GM13977 (cell line): ENCODE data around the gene SLC2A5.

Experiments
- DNase-seq: peaks from one replicate; pipeline ENCODE4 v3.0.0; 2012; ENCODE audit warnings: low spot score
- CTCF ChIP-seq: IDR thresholded peaks from 2 replicates; pipeline ENCODE4 v1.5.1; 2012; ENCODE audit warnings: mild to moderate bottlenecking, control low read depth; ENCODE audit not compliant: insufficient read depth; ENCODE audit errors: extremely low read depth, missing control alignments
- in situ Hi-C: fragments of 300-500 bp; cut with MboI; formaldehyde crosslinking; loops from one replicate; pipeline ENCODE4 v1.12.0; 2022; ENCODE audit warnings: low sequenced_read_pairs, low pct_unique_long_range_greater_than_20kb, mixed read lengths, inconsistent platforms; ENCODE audit not compliant: unreplicated experiment

The SLC2A5 gene

GRCh38 chr1:9085306-9085940 is 16.0 kb upstream of the SLC2A5 start:
- no peak for TF ChIP-seq CTCF
- in situ Hi-C loops = no loop called here
- no peak for DNase-seq

GRCh38 chr1:9084906-9085305 is 15.5 kb upstream of the SLC2A5 start:
- TF ChIP-seq CTCF = no peak
- no peak for DNase-seq
- in situ Hi-C loops = no loop called here

GRCh38 chr1:9081473-9081872 is 12.0 kb upstream of the SLC2A5 start:
- in situ Hi-C loops = no loop called here
- TF ChIP-seq CTCF = no peak
- no peak for DNase-seq

GRCh38 chr1:9080705-9081291 is 11.4 kb upstream of the SLC2A5 start:
- in situ Hi-C loops = no loop called here
- no peak for DNase-seq
- no peak for TF ChIP-seq CTCF

GRCh38 chr1:9079988-9080704 is 10.7 kb upstream of the SLC2A5 start:
- no peak for DNase-seq
- in situ Hi-C loops = no loop called here
- TF ChIP-seq CTCF = no peak

- TF ChIP-seq CTCF = no peak
- no peak for DNase-seq
- in situ Hi-C loops = no loop called here
Observed at GRCh38 chr1:9078752-9079500, 9.5 kb upstream of the SLC2A5 start.
